NCI-H526 (cell line): ENCODE measurements around the gene CORO2B.
"Not testable (repeated sequence)": the region's sequence is repeated elsewhere in the genome, so short reads cannot be mapped to it uniquely, and the experiment has no call there.

Source experiments
- DNase-seq, 2 experiments: peaks; one replicate each; lab custom pipeline; 2025; lab: John Stamatoyannopoulos, UW

CORO2B gene

DNA sequence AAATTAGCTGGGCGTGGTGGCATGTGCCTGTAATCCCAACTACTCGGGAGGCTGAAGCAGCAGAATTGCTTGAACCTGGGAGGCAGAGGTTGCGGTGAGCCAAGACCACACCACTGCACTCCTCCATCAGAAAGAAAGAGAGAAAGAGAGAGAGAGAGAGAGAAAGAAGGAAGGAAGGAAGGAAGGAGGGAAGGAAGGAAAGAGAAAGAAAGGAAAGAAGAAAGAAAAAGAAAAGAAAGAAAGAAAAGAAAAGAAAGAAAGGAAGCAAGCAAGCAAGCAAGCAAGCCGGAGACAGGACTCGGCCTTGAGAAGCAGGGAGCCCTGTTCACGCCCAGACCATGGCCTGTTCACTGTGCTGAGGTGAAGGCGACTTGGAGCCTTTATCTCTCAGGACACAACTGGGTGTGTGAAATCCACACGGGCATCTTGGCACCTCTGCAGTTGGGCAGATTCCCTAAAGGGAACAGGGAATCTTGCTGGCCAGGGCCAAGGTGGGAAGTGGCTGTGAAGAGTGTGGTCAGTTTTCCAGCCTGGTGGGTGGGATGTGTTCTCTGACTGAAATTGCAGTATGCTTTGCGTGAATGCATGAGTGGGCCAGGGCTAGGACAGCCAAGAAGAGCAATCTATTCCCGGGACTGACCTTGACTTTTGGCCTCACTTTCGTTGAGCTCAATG, 90.3 kb downstream of the CORO2B start:
- DNase-seq = no peak

DNA sequence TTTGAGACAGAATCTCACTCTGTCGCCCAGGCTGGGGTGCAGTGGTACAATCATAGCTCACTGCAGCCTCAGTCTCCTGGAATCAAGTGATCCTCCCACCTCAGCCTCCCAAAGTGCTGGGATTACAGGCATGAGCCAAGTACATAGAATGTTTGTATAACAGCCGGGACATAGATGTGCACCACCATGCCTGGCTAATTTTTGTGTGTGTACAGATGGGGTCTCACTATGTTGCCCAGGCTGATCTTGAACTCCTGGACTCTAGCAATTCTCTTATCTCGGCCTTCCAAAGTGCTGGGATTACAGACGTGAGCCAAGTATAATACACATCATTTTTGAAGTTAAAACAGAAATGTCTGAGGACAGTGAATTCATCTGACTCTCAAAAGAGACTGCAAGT, 93.5 kb downstream of the CORO2B start:
- DNase-seq = no peak

DNA sequence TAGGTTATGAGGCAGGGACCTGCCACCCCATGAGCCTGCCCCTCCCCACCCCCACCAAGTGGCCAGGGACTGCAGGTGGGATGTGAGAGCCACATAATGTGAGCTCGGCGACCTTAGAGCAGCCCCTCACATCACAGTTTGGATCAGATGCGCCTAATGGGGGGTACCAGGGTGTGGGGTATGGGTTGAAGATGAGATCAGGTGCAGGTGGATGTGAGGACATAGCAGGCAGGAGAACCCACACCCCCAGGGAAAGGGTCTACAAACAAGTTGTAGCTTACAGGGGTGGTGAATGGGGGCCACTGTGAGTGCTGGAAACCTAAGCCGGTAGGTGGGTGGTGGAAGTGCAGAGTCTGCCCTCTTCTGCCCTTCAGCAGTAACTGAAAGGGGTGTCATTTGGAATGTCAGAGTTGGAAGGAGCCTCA, 94.0 kb downstream of the CORO2B start:
- peak; percentile 35 to 57 for DNase-seq

DNA sequence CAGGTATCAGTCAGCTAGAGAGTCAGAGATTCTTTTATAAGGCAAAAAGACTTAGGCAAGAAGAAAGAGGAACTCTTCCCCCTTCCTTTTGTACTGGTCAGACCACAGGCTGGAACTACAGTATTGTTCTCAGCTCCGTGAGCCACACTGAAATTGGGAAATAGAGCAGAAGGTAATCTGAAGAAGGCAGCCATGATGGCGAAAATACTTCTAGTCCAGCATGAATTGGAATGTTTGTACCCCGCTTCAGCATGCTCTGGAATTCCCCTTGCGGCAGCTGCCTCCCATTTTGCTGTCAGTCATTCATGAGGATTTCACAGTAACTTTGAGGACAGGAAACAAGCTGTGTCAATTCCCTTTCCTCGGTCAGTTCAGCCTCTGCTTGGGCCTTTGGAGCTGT, 96.2 kb downstream of the CORO2B start:
- no peak for DNase-seq

- no peak for DNase-seq
Measured at GRCh38 chr15:68676011-68676605, 97.3 kb downstream of the CORO2B start.

GRCh38 chr15:68676926-68677325, 98.1 kb downstream of the CORO2B start:
- no peak for DNase-seq

GRCh38 chr15:68677996-68678395, 99.2 kb downstream of the CORO2B start:
- DNase-seq = no peak

- DNase-seq = no peak
Measured at GRCh38 chr15:68678746-68679145, 100.0 kb downstream of the CORO2B start.

- no peak for DNase-seq
Measured at GRCh38 chr15:68679161-68679560, 100.4 kb downstream of the CORO2B start.

DNA sequence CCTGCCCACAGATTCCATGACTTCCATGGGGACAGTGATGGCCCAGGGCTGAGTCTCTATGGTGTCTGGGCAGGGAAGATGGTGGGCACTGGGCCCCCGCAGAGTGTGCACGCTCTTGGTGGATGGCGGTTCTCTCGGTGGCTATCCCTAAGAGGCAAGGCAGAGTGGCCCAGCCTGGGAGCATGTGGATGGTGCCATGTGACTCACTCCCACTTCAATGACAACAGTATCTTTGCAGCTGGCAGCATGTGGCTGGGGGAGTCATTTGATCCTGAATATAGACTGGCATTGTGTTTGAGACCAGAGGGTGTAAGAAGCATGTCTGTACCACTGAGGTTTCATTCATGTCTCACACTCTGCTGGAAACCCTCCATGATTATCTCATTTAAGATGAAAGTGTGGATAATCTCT, 101.2 kb downstream of the CORO2B start:
- DNase-seq = no peak

GRCh38 chr15:68680756-68681155, 102.0 kb downstream of the CORO2B start:
- not testable (repeated sequence) for DNase-seq

- DNase-seq = no peak
Measured at GRCh38 chr15:68681836-68682235, 103.0 kb downstream of the CORO2B start.

- peak in 1 of 2 experiments; percentile 4 for DNase-seq
Measured at GRCh38 chr15:68682330-68682729, 103.5 kb downstream of the CORO2B start.

GRCh38 chr15:68683026-68683425, 104.2 kb downstream of the CORO2B start:
- DNase-seq = no peak

GRCh38 chr15:68683551-68683950, 104.8 kb downstream of the CORO2B start:
- DNase-seq = no peak

DNA sequence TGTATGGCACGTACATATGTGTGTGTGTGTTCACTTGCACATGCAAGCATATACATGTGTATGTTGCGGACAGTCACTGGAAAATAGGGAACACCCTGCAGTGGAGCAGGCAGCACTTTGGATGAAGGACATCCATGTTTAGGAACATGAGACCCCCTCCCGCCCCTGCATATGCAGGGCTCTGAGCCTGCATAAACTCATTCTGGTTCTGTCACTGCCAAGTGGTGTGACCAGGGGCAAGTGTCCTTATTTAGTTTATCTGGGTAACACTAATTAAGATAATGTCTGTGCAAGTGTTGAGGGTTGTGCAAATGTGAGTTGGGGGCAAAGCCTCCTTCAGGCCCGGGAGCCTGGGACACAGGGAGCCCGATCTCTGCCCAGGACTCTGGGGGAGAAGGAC, 105.7 kb downstream of the CORO2B start:
- DNase-seq = no peak

GRCh38 chr15:68687136-68687735, 108.4 kb downstream of the CORO2B start:
- DNase-seq = no peak

- peak; percentile 15 to 33 for DNase-seq
Measured at GRCh38 chr15:68691705-68692104, 112.9 kb downstream of the CORO2B start.

GRCh38 chr15:68693071-68693470, 114.3 kb downstream of the CORO2B start:
- DNase-seq = no peak

GRCh38 chr15:68694111-68694510, 115.3 kb downstream of the CORO2B start:
- no peak for DNase-seq

- DNase-seq = no peak
Measured at GRCh38 chr15:68695061-68695595, 116.3 kb downstream of the CORO2B start.

DNA sequence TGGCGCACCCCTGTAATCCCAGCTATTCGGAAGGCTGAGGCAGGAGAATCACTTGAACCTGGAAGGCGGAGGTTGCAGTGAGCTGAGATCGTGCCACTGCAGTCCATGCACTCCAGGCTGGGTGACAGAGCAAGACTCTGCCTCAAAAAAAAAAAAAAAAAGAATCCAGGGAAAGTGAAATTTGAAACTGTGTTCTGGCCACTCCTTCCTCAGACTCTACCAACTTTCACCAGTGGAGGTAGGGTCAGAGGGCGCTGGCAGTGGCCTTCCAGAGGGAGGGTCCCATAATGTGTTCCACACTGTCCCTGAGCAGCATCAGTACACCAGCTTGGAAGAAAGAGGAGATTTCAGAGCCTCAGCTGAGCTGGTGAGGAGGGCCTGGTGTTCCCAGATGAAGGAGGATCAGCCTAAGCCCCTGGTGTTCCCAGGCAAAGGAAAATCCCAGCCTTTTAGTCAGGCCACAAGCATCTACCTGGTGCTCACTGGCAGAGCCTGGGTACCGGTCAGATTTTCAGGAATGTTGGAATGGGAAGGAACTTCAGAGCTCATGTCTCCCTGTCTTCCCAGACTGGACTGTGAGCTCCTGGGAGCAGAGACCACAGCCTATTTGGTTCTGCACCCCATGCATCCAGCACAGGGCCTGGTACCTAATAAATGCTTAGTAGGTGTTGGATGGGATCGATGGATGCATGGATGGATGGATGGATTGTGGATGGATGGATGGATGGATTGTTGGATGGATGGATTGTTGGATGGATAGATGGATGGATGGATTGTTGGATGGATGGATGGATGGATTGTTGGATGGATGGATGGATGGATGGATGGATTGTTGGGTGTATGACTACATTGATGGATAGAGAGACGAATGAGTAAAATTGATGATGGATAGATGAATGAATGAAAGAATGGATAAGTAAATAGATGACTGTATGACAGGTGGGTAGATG, 117.9 kb downstream of the CORO2B start:
- no peak for DNase-seq
